Trophoblast cell (in vitro differentiated cells and primary cell): ENCODE results near the gene GFPT2.

Experiments
- DNase-seq, 2 donors: peaks; one replicate each; pipeline ENCODE4 v3.0.0-alpha.2; 2016
- H2AFZ ChIP-seq: 2 replicates; pipeline ENCODE4 v1.6.1; 2013; ENCODE audit warnings: low read length, moderate library complexity, mild to moderate bottlenecking; ENCODE audit not compliant: insufficient read depth, poor library complexity
- H2AK5ac ChIP-seq: 2 replicates; pipeline ENCODE4 v1.6.1; 2013; ENCODE audit warnings: mild to moderate bottlenecking, low read length
- H2BK120ac ChIP-seq: 2 replicates; pipeline ENCODE4 v1.6.1; 2013; ENCODE audit warnings: low read length, mild to moderate bottlenecking, moderate library complexity; ENCODE audit not compliant: insufficient read depth, poor library complexity
- H2BK12ac ChIP-seq: 2 replicates; pipeline ENCODE4 v1.6.1; 2013; ENCODE audit warnings: mild to moderate bottlenecking, low read length, moderate library complexity
- H2BK5ac ChIP-seq: 2 replicates; pipeline ENCODE4 v1.6.1; 2013; ENCODE audit warnings: low read length, low read depth, moderate library complexity, mild to moderate bottlenecking; ENCODE audit not compliant: poor library complexity
- H3K14ac ChIP-seq: 2 replicates; pipeline ENCODE4 v1.6.1; 2013; ENCODE audit warnings: mild to moderate bottlenecking, low read length
- H3K18ac ChIP-seq: 2 replicates; pipeline ENCODE4 v1.6.1; 2013; ENCODE audit warnings: mild to moderate bottlenecking, low read length
- H3K23ac ChIP-seq: 2 replicates; pipeline ENCODE4 v1.6.1; 2013; ENCODE audit warnings: low read length
- H3K27ac ChIP-seq: 2 replicates; pipeline ENCODE4 v1.5.1; 2013; ENCODE audit warnings: low read depth, mild to moderate bottlenecking, inconsistent platforms, low read length, moderate library complexity
- H3K27me3 ChIP-seq: 2 replicates; pipeline ENCODE4 v1.6.1; 2013; ENCODE audit warnings: inconsistent platforms, mild to moderate bottlenecking, low read length, moderate library complexity; ENCODE audit not compliant: insufficient read depth
- H3K36me3 ChIP-seq, 2 experiments: 1 replicate in 1 of 2; 2 replicates in 1 of 2; pipeline ENCODE4 v1.6.1; 2013; ENCODE audit warnings: low read length in 2 of 2, mild to moderate bottlenecking in 2 of 2, moderate library complexity in 1 of 2; ENCODE audit not compliant: insufficient read depth in 2 of 2, control insufficient read depth in 1 of 2
- H3K4ac ChIP-seq: 2 replicates; pipeline ENCODE4 v1.6.1; 2013; ENCODE audit warnings: low read depth, mild to moderate bottlenecking, low read length, moderate library complexity
- H3K4me1 ChIP-seq, 2 experiments: 1 replicate in 1 of 2; 2 replicates in 1 of 2; pipeline ENCODE4 v1.6.1; 2013; ENCODE audit warnings: low read length in 2 of 2, mild to moderate bottlenecking in 2 of 2, moderate library complexity in 1 of 2; ENCODE audit not compliant: insufficient read depth in 2 of 2, control insufficient read depth in 1 of 2
- H3K4me2 ChIP-seq: 2 replicates; pipeline ENCODE4 v1.6.1; 2013; ENCODE audit warnings: inconsistent platforms, mild to moderate bottlenecking, low read length, moderate library complexity
- H3K4me3 ChIP-seq: 2 replicates; pipeline ENCODE4 v1.5.1; 2013; ENCODE audit warnings: mild to moderate bottlenecking, low read depth, low read length, inconsistent platforms
- H3K79me1 ChIP-seq: one replicate; pipeline ENCODE4 v1.6.1; 2013; ENCODE audit warnings: low read length
- H3K79me2 ChIP-seq: 2 replicates; pipeline ENCODE4 v1.6.1; 2013; ENCODE audit warnings: low read length, mild to moderate bottlenecking; ENCODE audit not compliant: control insufficient read depth, insufficient read depth, poor library complexity
- H3K9ac ChIP-seq: 2 replicates; pipeline ENCODE4 v1.6.1; 2013; ENCODE audit warnings: mild to moderate bottlenecking, low read length
- H3K9me3 ChIP-seq: 2 replicates; pipeline ENCODE4 v1.6.1; 2013; ENCODE audit warnings: low read depth, mild to moderate bottlenecking, control low read depth, inconsistent platforms, low read length; ENCODE audit not compliant: insufficient read depth
- H4K12ac ChIP-seq: 2 replicates; pipeline ENCODE4 v1.6.1; 2013; ENCODE audit warnings: low read depth, mild to moderate bottlenecking, low read length, moderate library complexity
- H4K8ac ChIP-seq: 2 replicates; pipeline ENCODE4 v1.6.1; 2013; ENCODE audit warnings: low read depth, mild to moderate bottlenecking, low read length, moderate library complexity
- H4K91ac ChIP-seq: one replicate; pipeline ENCODE4 v1.6.1; 2013; ENCODE audit warnings: low read depth, mild to moderate bottlenecking, low read length, moderate library complexity
- WGBS: extraction: QIAGEN DNeasy Blood & Tissue Kit; methylation state at CpG from one replicate; pipeline ENCODE4 v1.1.7; 2013; ENCODE audit warnings: missing lambda C conversion rate; ENCODE audit not compliant: insufficient read length, insufficient coverage; ENCODE audit errors: extremely low coverage; 5-methylcytosine and 5-hydroxymethylcytosine counted together

Gene GFPT2

DNA sequence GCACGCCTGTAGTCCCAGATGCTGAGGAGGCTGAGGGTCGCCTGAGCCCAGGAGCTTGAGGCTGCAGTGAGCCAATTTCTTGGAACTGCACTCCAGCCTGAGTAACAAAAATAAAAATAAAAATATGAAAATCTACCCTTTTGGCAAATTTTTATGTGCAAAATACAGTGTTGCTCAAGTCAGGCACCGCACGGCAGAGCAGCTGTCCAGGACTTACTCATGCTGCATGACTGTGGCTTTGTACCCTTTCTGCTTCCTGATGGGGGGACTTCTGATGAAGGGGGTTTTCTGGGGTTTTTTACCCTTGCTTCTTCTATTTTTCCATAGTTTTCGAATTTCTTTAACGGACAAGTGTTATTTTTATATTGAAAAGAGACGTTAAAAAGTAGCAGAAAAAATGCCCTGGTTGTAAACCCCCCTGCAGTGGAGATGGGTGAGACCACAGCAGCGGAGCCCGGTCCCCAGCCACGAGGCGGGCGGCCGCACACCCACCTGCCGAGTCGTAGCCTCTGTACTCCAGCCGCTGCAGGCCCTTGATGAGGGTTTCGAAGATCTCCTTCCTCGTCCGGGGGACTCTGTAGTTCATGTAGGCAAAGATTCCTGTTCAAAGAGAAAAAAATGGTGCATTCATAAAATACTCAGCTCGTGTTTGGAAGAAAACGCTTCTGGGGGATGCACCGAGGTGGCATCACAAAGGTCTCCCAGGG lies 15.0 kb downstream of the GFPT2 start:
- H4K91ac ChIP-seq: no peak overlapping the region
- H2AFZ ChIP-seq: no peak overlapping the region
- H3K27me3 ChIP-seq: peaks cover 2% of the 10 kb centered on the region
- no peak overlapping the region for H2AK5ac ChIP-seq
- WGBS: no CpG with 5 or more reads among the region's 22 CpGs
- H4K12ac ChIP-seq: no peak overlapping the region
- no peak overlapping the region for H3K4me3 ChIP-seq
- H3K27ac ChIP-seq: no peak overlapping the region
- no peaks in the 10 kb centered on the region for H3K79me2 ChIP-seq
- H2BK12ac ChIP-seq: no peak overlapping the region
- no peak overlapping the region for H3K4me2 ChIP-seq
- no peak overlapping the region for H3K23ac ChIP-seq
- DNase-seq: no peak
- H3K4ac ChIP-seq: no peak overlapping the region
- H4K8ac ChIP-seq: no peak overlapping the region
- no peaks in the 10 kb centered on the region for H3K36me3 ChIP-seq
- H3K18ac ChIP-seq: no peak overlapping the region
- H3K14ac ChIP-seq: no peak overlapping the region
- no peaks in the 10 kb centered on the region for H3K79me1 ChIP-seq
- H3K9ac ChIP-seq: no peak overlapping the region
- H2BK120ac ChIP-seq: no peak overlapping the region
- H3K9me3 ChIP-seq: no peaks in the 10 kb centered on the region
- H3K4me1 ChIP-seq: peaks cover 0 to 2% of the 10 kb centered on the region in 2 experiments
- H2BK5ac ChIP-seq: no peak overlapping the region

GRCh38 chr5:180336234-180337020 lies 16.7 kb downstream of the GFPT2 start:
- no peak overlapping the region for H3K4me2 ChIP-seq
- H2AFZ ChIP-seq: no peak overlapping the region
- no peak overlapping the region for H3K9ac ChIP-seq
- H3K4me3 ChIP-seq: no peak overlapping the region
- H3K27ac ChIP-seq: no peak overlapping the region
- DNase-seq: no peak
- no peak overlapping the region for H4K12ac ChIP-seq
- H3K14ac ChIP-seq: no peak overlapping the region
- peaks cover 4% of the 10 kb centered on the region in 2 experiments for H3K4me1 ChIP-seq
- no peak overlapping the region for H4K91ac ChIP-seq
- no peaks in the 10 kb centered on the region for H3K27me3 ChIP-seq
- no peak overlapping the region for H3K23ac ChIP-seq
- H3K79me2 ChIP-seq: no peaks in the 10 kb centered on the region
- no peak overlapping the region for H3K4ac ChIP-seq
- H3K79me1 ChIP-seq: peaks cover 3% of the 10 kb centered on the region
- no peaks in the 10 kb centered on the region for H3K9me3 ChIP-seq
- no peak overlapping the region for H2BK12ac ChIP-seq
- no peak overlapping the region for H2BK120ac ChIP-seq
- WGBS: no CpG with 5 or more reads among the region's 34 CpGs
- H4K8ac ChIP-seq: no peak overlapping the region
- no peak overlapping the region for H3K18ac ChIP-seq
- no peaks in the 10 kb centered on the region for H3K36me3 ChIP-seq
- no peak overlapping the region for H2BK5ac ChIP-seq
- no peak overlapping the region for H2AK5ac ChIP-seq

DNA sequence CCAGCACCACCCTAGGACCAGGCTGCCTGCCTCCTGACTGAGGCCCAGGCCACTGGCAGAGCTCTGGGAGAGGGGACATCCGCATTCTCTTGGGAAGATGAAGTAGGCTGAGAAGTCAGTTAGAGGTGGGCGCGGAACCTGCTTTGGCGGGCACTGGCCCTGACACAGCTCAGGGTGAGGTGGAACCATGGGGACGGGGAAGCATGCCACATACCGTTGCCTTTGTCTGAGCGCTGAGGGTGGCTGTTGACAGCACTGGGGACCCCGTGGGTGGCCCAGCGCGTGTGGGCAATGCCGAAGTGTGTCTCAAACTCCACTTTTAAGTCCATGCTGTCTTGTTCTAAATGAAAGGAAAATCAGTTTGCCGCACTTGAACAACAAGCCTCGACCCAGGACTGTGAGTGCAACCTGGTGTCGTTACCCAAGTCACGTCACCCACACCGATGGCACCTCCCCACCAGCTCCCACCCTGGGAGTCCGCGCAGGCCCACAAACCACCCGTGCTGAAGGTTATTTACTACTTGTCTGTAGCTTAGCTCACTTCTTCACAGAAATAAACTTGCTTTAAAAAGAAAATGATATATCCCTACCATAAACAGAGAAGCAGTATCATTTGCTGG lies 17.4 kb downstream of the GFPT2 start:
- Histone ChIP-seq H3K4me2 (no peak overlapping the region), H2BK12ac (no peak overlapping the region), H3K4ac (no peak overlapping the region), H3K4me1 (peaks cover 7 to 9% of the 10 kb centered on the region in 2 experiments), H3K27me3 (no peaks in the 10 kb centered on the region), H3K4me3 (no peak overlapping the region), H3K14ac (no peak overlapping the region), H3K9ac (no peak overlapping the region), H3K9me3 (no peaks in the 10 kb centered on the region), H2BK5ac (no peak overlapping the region), H4K8ac (no peak overlapping the region), H3K79me1 (peaks cover 3% of the 10 kb centered on the region), H3K23ac (no peak overlapping the region), H2AFZ (no peak overlapping the region), H4K91ac (no peak overlapping the region), H3K18ac (no peak overlapping the region), H2AK5ac (no peak overlapping the region), H3K27ac (no peak overlapping the region), H3K79me2 (no peaks in the 10 kb centered on the region), H3K36me3 (no peaks in the 10 kb centered on the region), H2BK120ac (no peak overlapping the region), H4K12ac (no peak overlapping the region)
- no peak for DNase-seq
- no CpG with 5 or more reads among the region's 19 CpGs for WGBS

DNA sequence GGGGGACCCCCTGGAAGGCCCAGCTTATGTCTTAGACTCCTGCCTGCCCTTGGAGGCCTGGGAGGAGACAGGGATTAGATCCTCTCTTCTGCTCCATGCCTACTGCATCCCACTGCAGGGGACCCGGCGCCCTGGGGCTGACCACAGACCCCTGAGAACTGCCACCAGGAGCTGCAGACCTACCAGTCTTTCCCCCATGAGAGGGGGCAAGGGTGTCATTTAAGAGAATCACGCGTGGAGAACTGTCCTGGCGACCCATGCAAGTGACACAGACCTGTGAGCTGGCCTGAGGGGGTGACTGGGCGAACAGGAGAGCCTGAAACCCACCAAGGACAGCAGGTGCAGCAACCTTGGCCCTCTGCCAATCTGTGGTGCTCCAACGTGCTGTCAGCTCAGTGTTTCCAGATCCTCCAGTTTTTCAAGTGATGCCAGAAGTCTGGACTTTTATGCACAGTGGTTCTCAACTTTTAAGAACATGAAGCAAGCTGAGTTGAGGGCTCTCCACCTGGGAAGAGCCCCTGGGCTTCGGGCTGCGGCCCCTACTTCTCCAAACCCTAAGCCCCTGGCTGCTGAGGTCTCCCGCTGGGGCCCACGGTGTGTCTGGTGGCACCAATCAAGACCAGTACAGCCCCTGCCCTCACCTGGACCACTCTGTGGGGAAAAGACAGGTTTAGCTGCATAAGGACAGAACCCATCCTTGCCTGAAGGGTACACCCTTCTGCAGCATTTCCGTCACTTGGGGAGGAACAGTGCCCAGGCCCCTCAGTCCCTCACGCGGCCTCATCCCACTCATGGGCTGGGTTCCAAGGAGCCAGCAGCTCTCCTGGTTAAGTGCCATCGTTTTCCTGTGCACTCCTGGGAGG lies 18.2 kb downstream of the GFPT2 start:
- H3K9ac ChIP-seq: no peak overlapping the region
- H2BK12ac ChIP-seq: no peak overlapping the region
- H3K4me2 ChIP-seq: no peak overlapping the region
- no peak overlapping the region for H4K8ac ChIP-seq
- H3K27ac ChIP-seq: no peak overlapping the region
- no peak overlapping the region for H4K12ac ChIP-seq
- H2BK120ac ChIP-seq: no peak overlapping the region
- DNase-seq: no peak
- no peak overlapping the region for H3K4me3 ChIP-seq
- no peak overlapping the region for H4K91ac ChIP-seq
- no peak overlapping the region for H3K14ac ChIP-seq
- no peak overlapping the region for H3K18ac ChIP-seq
- no peak overlapping the region for H2BK5ac ChIP-seq
- peaks cover 9% of the 10 kb centered on the region in 2 experiments for H3K4me1 ChIP-seq
- H3K9me3 ChIP-seq: no peaks in the 10 kb centered on the region
- H3K4ac ChIP-seq: no peak overlapping the region
- no CpG with 5 or more reads among the region's 15 CpGs for WGBS
- peaks cover 3% of the 10 kb centered on the region for H3K79me1 ChIP-seq
- H2AFZ ChIP-seq: no peak overlapping the region
- no peaks in the 10 kb centered on the region for H3K27me3 ChIP-seq
- H3K79me2 ChIP-seq: no peaks in the 10 kb centered on the region
- no peak overlapping the region for H2AK5ac ChIP-seq
- H3K36me3 ChIP-seq: no peaks in the 10 kb centered on the region
- no peak overlapping the region for H3K23ac ChIP-seq
